Glutamatergic neuron (in vitro differentiated cells): Measurements from ENCODE around the gene ZRANB3. TPM values are rescaled to one million over a fixed set of nuclear protein-coding genes. Genes with fewer than 3 reads are reported as not detected.

Source experiments
- DNase-seq: peaks from one replicate; pipeline ENCODE4 v3.0.0; 2022
- H3K27ac Mint-ChIP-seq: one replicate; pipeline ENCODE4 v1.8.0; 2020; ENCODE audit warnings: mild to moderate bottlenecking, mixed read lengths, inconsistent platforms; ENCODE audit not compliant: unreplicated experiment
- H3K27me3 Mint-ChIP-seq: one replicate; pipeline ENCODE4 v1.8.0; 2020; ENCODE audit warnings: mild to moderate bottlenecking, moderate library complexity, mixed read lengths, inconsistent platforms; ENCODE audit not compliant: unreplicated experiment
- H3K36me3 Mint-ChIP-seq: one replicate; pipeline ENCODE4 v1.8.0; 2020; ENCODE audit warnings: mild to moderate bottlenecking, mixed read lengths, inconsistent platforms; ENCODE audit not compliant: unreplicated experiment
- H3K4me1 Mint-ChIP-seq: one replicate; pipeline ENCODE4 v1.8.0; 2020; ENCODE audit warnings: mild to moderate bottlenecking, low read depth, mixed read lengths, inconsistent platforms; ENCODE audit not compliant: unreplicated experiment
- H3K4me3 Mint-ChIP-seq: one replicate; pipeline ENCODE4 v1.8.0; 2020; ENCODE audit warnings: mild to moderate bottlenecking, mixed read lengths, inconsistent platforms; ENCODE audit not compliant: unreplicated experiment
- H3K9me3 Mint-ChIP-seq: one replicate; pipeline ENCODE4 v1.8.0; 2020; ENCODE audit warnings: mild to moderate bottlenecking, moderate library complexity, mixed read lengths, inconsistent platforms; ENCODE audit not compliant: unreplicated experiment
- total RNA-seq: library from RNA; stranded (reverse); fragmentation: NEBNext Ultra II Directional; extraction: Animal tissue kit (Norgen Biotek cat#: 25700); gene quantifications from one replicate; pipeline ENCODE4 v1.2.1, GENCODE V29; 2021; ENCODE audit not compliant: unreplicated experiment
- TF ChIP-seq, protein P1 (sequence below): fragments of 200-600 bp; sonication (generic); IDR thresholded peaks from one replicate; pipeline ENCODE4 v1.5.0; 2021; ENCODE audit not compliant: partially characterized antibody, unreplicated experiment

Gene ZRANB3
- total RNA-seq, 1 donor from 2014 or later, result 10.7 TPM

DNA sequence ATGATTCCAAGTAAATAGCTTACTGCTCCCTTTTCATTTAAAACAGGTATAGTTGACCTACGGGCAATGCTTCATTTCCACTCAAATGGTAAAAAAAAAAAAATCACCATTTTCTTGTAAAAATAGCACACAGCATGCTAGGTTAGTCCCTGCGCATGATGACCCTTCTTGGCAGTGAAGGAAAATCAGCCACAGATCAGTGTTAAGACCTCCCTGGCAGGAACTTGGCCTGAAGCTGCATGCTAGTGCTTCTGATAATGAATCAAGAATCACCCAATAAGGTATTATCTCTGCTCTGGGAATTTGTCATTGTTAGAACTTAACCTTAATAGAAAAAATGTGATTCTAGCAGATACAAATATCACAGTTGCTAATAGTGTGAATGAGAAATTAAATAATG is 312.6 kb downstream of the ZRANB3 start:
- H3K9me3 Mint-ChIP-seq, result no peaks in the 10 kb centered on the region
- no peak overlapping the region for H3K27ac Mint-ChIP-seq
- TF ChIP-seq, protein P1, sequence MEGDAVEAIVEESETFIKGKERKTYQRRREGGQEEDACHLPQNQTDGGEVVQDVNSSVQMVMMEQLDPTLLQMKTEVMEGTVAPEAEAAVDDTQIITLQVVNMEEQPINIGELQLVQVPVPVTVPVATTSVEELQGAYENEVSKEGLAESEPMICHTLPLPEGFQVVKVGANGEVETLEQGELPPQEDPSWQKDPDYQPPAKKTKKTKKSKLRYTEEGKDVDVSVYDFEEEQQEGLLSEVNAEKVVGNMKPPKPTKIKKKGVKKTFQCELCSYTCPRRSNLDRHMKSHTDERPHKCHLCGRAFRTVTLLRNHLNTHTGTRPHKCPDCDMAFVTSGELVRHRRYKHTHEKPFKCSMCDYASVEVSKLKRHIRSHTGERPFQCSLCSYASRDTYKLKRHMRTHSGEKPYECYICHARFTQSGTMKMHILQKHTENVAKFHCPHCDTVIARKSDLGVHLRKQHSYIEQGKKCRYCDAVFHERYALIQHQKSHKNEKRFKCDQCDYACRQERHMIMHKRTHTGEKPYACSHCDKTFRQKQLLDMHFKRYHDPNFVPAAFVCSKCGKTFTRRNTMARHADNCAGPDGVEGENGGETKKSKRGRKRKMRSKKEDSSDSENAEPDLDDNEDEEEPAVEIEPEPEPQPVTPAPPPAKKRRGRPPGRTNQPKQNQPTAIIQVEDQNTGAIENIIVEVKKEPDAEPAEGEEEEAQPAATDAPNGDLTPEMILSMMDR, result no peak
- H3K27me3 Mint-ChIP-seq, result no peaks in the 10 kb centered on the region
- DNase-seq, result no peak
- no peaks in the 10 kb centered on the region for H3K4me1 Mint-ChIP-seq
- no peaks in the 10 kb centered on the region for H3K36me3 Mint-ChIP-seq
- H3K4me3 Mint-ChIP-seq, result no peak overlapping the region

DNA sequence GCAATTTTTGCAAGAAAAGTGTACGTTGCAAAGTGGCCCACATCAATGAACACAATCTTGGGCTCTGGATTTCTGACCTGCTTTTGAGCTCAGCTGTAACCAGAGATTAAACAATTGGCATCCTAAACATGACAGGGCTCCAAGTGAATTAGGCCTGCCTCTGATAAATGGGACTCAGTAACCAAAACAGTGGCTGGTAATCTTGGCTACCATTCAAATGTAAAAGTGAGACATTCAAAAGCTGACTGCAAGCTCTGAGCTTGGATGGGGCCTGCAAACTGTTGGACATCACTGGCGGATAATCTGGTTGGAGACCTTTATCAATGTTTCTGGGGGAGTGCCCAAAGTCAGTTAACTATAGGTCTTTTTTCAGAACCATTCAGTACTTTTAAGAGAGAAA is 318.3 kb downstream of the ZRANB3 start:
- H3K27me3 Mint-ChIP-seq, result no peaks in the 10 kb centered on the region
- no peaks in the 10 kb centered on the region for H3K36me3 Mint-ChIP-seq
- no peak for DNase-seq
- no peak overlapping the region for H3K4me3 Mint-ChIP-seq
- TF ChIP-seq, protein P1, result no peak
- H3K27ac Mint-ChIP-seq, result no peak overlapping the region
- no peaks in the 10 kb centered on the region for H3K9me3 Mint-ChIP-seq
- no peaks in the 10 kb centered on the region for H3K4me1 Mint-ChIP-seq

DNA sequence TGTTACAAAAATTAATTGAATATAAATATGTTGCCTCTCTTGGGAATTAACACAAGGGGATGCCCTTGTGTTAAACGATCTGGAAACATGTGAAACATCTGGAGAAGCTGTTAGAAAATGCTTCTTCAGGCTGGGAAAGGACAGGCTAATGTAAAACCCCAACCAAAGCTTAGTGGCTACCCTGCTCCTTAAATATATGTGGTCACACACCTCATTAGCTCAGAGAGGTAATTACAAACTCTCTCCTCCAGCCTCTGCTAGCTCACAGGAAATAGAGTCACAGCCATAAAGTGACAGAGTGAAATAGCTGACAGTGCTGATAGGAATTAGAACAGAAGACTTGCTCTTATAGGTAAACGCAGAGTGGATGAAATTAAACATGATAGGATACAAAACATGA is 323.0 kb downstream of the ZRANB3 start:
- Mint-ChIP-seq H3K36me3 (no peaks in the 10 kb centered on the region), H3K27me3 (no peaks in the 10 kb centered on the region), H3K4me1 (no peaks in the 10 kb centered on the region), H3K4me3 (no peak overlapping the region), H3K9me3 (no peaks in the 10 kb centered on the region), H3K27ac (no peak overlapping the region)
- DNase-seq, result no peak
- TF ChIP-seq, protein P1, result no peak

DNA sequence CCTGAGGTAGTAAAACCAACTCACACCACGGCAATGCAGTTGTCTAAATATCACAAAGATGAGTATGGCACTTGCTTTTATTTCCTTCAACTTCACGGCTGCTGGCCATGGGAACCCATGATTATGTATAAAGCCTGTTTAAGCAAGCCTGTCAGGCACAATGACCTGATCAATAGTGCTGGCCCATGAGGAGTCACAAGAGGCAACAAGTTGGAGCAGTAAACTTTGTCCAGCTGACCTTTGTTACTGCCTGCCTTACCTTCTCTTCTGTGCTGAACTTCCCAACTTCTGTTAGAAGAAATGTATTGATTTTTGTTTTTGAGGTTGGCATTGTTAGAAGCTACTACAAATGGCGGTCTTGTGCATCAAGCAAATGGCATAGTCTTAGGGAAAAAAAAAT is 327.1 kb downstream of the ZRANB3 start:
- TF ChIP-seq, protein P1, result no peak
- Mint-ChIP-seq H3K27me3 (peaks cover 2% of the 10 kb centered on the region), H3K4me1 (no peaks in the 10 kb centered on the region), H3K27ac (no peak overlapping the region), H3K4me3 (no peak overlapping the region), H3K36me3 (no peaks in the 10 kb centered on the region), H3K9me3 (no peaks in the 10 kb centered on the region)
- no peak for DNase-seq

DNA sequence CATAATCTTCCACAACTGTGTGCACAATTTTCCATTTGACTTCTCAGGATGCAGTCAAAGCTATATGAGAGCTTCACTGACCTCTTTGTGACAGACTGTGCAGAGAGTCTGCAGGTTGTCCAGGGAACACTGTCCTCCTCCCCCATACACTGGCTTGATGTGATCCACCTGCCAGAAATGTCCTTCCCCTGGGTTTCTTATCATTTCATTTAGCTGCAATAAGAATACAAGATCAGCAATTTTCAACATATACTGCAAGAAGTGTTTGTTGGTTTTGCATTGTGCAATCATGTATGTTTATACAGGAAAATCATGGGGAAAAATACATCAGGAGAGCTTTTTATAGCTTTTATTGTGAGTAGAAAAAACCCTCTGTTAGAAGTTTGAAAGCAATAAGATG is 328.3 kb downstream of the ZRANB3 start:
- TF ChIP-seq, protein P1, result no peak
- Mint-ChIP-seq H3K27me3 (peaks cover 4% of the 10 kb centered on the region), H3K36me3 (no peaks in the 10 kb centered on the region), H3K4me3 (no peak overlapping the region), H3K4me1 (peaks cover 4% of the 10 kb centered on the region), H3K27ac (no peak overlapping the region), H3K9me3 (no peaks in the 10 kb centered on the region)
- DNase-seq, result no peak
